Measurements from ENCODE around the gene PHACTR3. TPM values are rescaled to one million over a fixed set of nuclear protein-coding genes. Genes with fewer than 3 reads are reported as not detected.
A peak's percentile ranks its signal among the peaks of the same experiment; 100 is the strongest.

Gene PHACTR3
- total RNA-seq, 1 experiment from 2014 or later, result 0.11 TPM

DNA sequence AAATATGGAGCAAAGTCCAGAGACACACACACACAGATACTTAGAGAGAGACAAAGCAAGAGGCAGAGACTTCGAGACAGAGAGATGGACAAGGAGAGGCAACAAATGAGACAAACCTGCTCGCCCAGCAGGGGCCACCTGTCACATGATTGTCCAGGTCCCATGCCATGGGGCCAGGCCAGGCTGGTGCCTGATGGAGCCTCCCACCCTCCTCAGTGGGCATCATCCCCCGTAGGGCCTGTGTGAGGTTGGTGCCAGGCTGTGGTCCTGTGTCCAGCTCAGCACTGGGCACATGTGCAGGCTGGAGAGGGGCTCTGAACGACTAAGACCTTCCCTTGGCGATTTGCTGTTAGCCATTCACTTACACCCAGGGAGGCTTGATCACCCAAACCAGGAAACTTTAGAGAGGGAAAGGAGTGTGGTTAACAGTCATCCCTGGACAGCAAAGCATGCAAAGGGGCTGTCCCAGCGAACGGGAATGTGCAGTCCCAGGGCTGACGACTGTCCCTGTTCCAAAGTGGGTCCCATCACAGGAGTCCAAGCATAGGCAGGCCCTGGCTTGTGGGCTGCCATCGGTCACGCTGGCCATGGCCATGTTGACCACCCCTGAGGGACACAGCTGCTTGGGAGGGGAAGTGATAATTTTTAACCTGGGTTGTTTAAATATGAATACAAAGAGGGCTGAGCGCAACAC lies 38.4 kb upstream of the PHACTR3 start:
- no TSS peak for BruUV-seq (replicated peaks)
- no peaks in the 10 kb centered on the region; the same call in 1 of the 2 replicates for H3K27me3 ChIP-seq (replicated peaks; ENCODE audit: control insufficient read depth, insufficient read depth, low read length)

GRCh38 chr20:59566631-59567524 lies 37.5 kb upstream of the PHACTR3 start:
- no peaks in the 10 kb centered on the region for H3K4me1 Mint-ChIP-seq (ENCODE audit: low read depth, unreplicated experiment)
- no peak overlapping the region for H3K4me3 Mint-ChIP-seq (ENCODE audit: unreplicated experiment)
- H3K27ac Mint-ChIP-seq (ENCODE audit: unreplicated experiment), result no peak overlapping the region
- ChIA-PET POLR2A (no interaction called here), CTCF (no interaction called here)
- intact Hi-C loops (cut with micrococcal nuclease; ENCODE audit: unreplicated experiment), result no loop called here
- no peaks in the 10 kb centered on the region for H3K9me3 Mint-ChIP-seq (ENCODE audit: unreplicated experiment)
- Histone ChIP-seq H3K36me3 (ENCODE audit: control insufficient read depth, insufficient read depth, low read length) (no peaks in the 10 kb centered on the region), H3K4me1 (no peaks in the 10 kb centered on the region), H3K27me3 (replicated peaks; ENCODE audit: control insufficient read depth, insufficient read depth, low read length) (no peaks in the 10 kb centered on the region; the same call in 1 of the 2 replicates), H3K4me3 (ENCODE audit: low read depth, low read length) (no peak overlapping the region), H3K9me3 (peaks cover 3% of the 10 kb centered on the region; the same call in 1 of the 2 replicates)
- H3K27me3 Mint-ChIP-seq (ENCODE audit: insufficient read depth, unreplicated experiment), result peaks cover 14% of the 10 kb centered on the region
- TF ChIP-seq, protein P1, sequence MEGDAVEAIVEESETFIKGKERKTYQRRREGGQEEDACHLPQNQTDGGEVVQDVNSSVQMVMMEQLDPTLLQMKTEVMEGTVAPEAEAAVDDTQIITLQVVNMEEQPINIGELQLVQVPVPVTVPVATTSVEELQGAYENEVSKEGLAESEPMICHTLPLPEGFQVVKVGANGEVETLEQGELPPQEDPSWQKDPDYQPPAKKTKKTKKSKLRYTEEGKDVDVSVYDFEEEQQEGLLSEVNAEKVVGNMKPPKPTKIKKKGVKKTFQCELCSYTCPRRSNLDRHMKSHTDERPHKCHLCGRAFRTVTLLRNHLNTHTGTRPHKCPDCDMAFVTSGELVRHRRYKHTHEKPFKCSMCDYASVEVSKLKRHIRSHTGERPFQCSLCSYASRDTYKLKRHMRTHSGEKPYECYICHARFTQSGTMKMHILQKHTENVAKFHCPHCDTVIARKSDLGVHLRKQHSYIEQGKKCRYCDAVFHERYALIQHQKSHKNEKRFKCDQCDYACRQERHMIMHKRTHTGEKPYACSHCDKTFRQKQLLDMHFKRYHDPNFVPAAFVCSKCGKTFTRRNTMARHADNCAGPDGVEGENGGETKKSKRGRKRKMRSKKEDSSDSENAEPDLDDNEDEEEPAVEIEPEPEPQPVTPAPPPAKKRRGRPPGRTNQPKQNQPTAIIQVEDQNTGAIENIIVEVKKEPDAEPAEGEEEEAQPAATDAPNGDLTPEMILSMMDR (IDR thresholded peaks at IDR 0.05; ENCODE audit: insufficient read depth in 1 of 2, low read depth in 1 of 2, low read length in 1 of 2, severe bottlenecking in 1 of 2, unreplicated experiment in 1 of 2), result no peak
- DNase-seq, result peak in 1 of 2 experiments; percentile 38
- BruUV-seq (replicated peaks), result no TSS peak
- no peaks in the 10 kb centered on the region for H3K36me3 Mint-ChIP-seq (ENCODE audit: insufficient read depth, unreplicated experiment)

More for the DNA sequence above, 38.4 kb upstream of the PHACTR3 start:
- Mint-ChIP-seq H3K27ac (ENCODE audit: unreplicated experiment) (no peak overlapping the region), H3K9me3 (ENCODE audit: unreplicated experiment) (no peaks in the 10 kb centered on the region), H3K36me3 (ENCODE audit: insufficient read depth, unreplicated experiment) (no peaks in the 10 kb centered on the region), H3K4me3 (ENCODE audit: unreplicated experiment) (no peak overlapping the region), H3K4me1 (ENCODE audit: low read depth, unreplicated experiment) (no peaks in the 10 kb centered on the region), H3K27me3 (ENCODE audit: insufficient read depth, unreplicated experiment) (peaks cover 14% of the 10 kb centered on the region)
- Histone ChIP-seq H3K4me1 (no peaks in the 10 kb centered on the region), H3K36me3 (ENCODE audit: control insufficient read depth, insufficient read depth, low read length) (no peaks in the 10 kb centered on the region), H3K4me3 (ENCODE audit: low read depth, low read length) (no peak overlapping the region), H3K9me3 (peaks cover 3% of the 10 kb centered on the region; the same call in 1 of the 2 replicates)
- TF ChIP-seq, protein P1 (IDR thresholded peaks at IDR 0.05; ENCODE audit: insufficient read depth in 1 of 2, low read depth in 1 of 2, low read length in 1 of 2, severe bottlenecking in 1 of 2, unreplicated experiment in 1 of 2), result no peak
- intact Hi-C loops (cut with micrococcal nuclease; ENCODE audit: unreplicated experiment), result no loop called here
- DNase-seq, result no peak
- ChIA-PET POLR2A (no interaction called here), CTCF (no interaction called here)

GRCh38 chr20:59567585-59568508 lies 36.5 kb upstream of the PHACTR3 start:
- Histone ChIP-seq H3K4me1 (no peaks in the 10 kb centered on the region), H3K9me3 (peaks cover 3% of the 10 kb centered on the region; the same call in 1 of the 2 replicates), H3K36me3 (ENCODE audit: control insufficient read depth, insufficient read depth, low read length) (no peaks in the 10 kb centered on the region), H3K27me3 (replicated peaks; ENCODE audit: control insufficient read depth, insufficient read depth, low read length) (no peaks in the 10 kb centered on the region; the same call in 1 of the 2 replicates), H3K4me3 (ENCODE audit: low read depth, low read length) (no peak overlapping the region)
- DNase-seq, result peak in 1 of 2 experiments; percentile 41
- TF ChIP-seq, protein P1 (IDR thresholded peaks at IDR 0.05; ENCODE audit: insufficient read depth in 1 of 2, low read depth in 1 of 2, low read length in 1 of 2, severe bottlenecking in 1 of 2, unreplicated experiment in 1 of 2), result no peak
- no TSS peak for BruUV-seq (replicated peaks)
- ChIA-PET POLR2A (no interaction called here), CTCF (no interaction called here)
- Mint-ChIP-seq H3K27me3 (ENCODE audit: insufficient read depth, unreplicated experiment) (peaks cover 14% of the 10 kb centered on the region), H3K36me3 (ENCODE audit: insufficient read depth, unreplicated experiment) (no peaks in the 10 kb centered on the region), H3K4me3 (ENCODE audit: unreplicated experiment) (no peak overlapping the region), H3K9me3 (ENCODE audit: unreplicated experiment) (no peaks in the 10 kb centered on the region), H3K4me1 (ENCODE audit: low read depth, unreplicated experiment) (no peaks in the 10 kb centered on the region), H3K27ac (ENCODE audit: unreplicated experiment) (no peak overlapping the region)
- intact Hi-C loops (cut with micrococcal nuclease; ENCODE audit: unreplicated experiment), result no loop called here
